SKM-1 (cell line): ENCODE measurements around the gene TP53TG3F.
"Not testable (repeated sequence)": the region's sequence is repeated elsewhere in the genome, so short reads cannot be mapped to it uniquely, and the experiment has no call there.

Source experiments
- DNase-seq: peaks from one replicate; lab custom pipeline; 2025; ENCODE audit not compliant: unreplicated experiment; lab: John Stamatoyannopoulos, UW

TP53TG3F gene

GRCh38 chr16:33459312-33459711 lies at the start of gene TP53TG3F:
Gene TP53TG3F, plus strand, starts transcription at chr16:33459612. Its CDS starts 68 bp downstream, at chr16:33459680.
- not testable (repeated sequence) for DNase-seq

GRCh38 chr16:33491611-33492010 lies 32.2 kb downstream of the TP53TG3F start:
- DNase-seq: not testable (repeated sequence)

- DNase-seq: not testable (repeated sequence)
Measured at GRCh38 chr16:33507231-33507630, 47.8 kb downstream of the TP53TG3F start.

- not testable (repeated sequence) for DNase-seq
Measured at GRCh38 chr16:33509070-33509469, 49.7 kb downstream of the TP53TG3F start.

- not testable (repeated sequence) for DNase-seq
Measured at GRCh38 chr16:33509906-33510305, 50.5 kb downstream of the TP53TG3F start.
